Panc1 (cell line): Measurements from ENCODE around the gene THRB. TPM values are rescaled to one million over a fixed set of nuclear protein-coding genes. Genes with fewer than 3 reads are reported as not detected.

ENCODE experiments used
- ATAC-seq: fragments of 200-7000 bp; cut with Tn5 transposase; 2 replicates; pipeline ENCODE4 v1.9.1; 2020; ENCODE audit warnings: mild to moderate bottlenecking, moderate library complexity
- BruUV-seq: library from RNA; stranded (reverse); fragments of 400-500 nt; replicated peaks from 2 replicates; lab custom pipeline; 2021; lab: Mats Ljungman, UMichigan
- CTCF ChIA-PET: fragments of 300-600 bp; sonication (Branson Sonifier 250); formaldehyde crosslinking; loops from one replicate; lab custom pipeline; 2022; ENCODE audit warnings: antibody characterized with exemption; lab: Charles Lee
- POLR2A ChIA-PET: fragments of 300-600 bp; sonication (Branson Sonifier 250); formaldehyde crosslinking; loops from one replicate; lab custom pipeline; 2022; ENCODE audit warnings: antibody characterized with exemption; lab: Charles Lee
- DNase-seq: peaks from one replicate; pipeline ENCODE4 v3.0.0-alpha.2; 2010; ENCODE audit warnings: low read depth, low spot score
- H3K27ac ChIP-seq: 2 replicates; pipeline ENCODE4 v1.5.1; 2011; ENCODE audit warnings: mild to moderate bottlenecking, low read length, inconsistent platforms
- H3K27me3 ChIP-seq: fragments of 200-500 bp; sonication (Bioruptor generic); 2 replicates; pipeline ENCODE4 v1.6.0; 2014; ENCODE audit warnings: low read length, inconsistent platforms; ENCODE audit not compliant: control insufficient read depth, insufficient read depth
- H3K36me3 ChIP-seq: fragments of 200-500 bp; sonication (Bioruptor generic); 2 replicates; pipeline ENCODE4 v1.5.1; 2014; ENCODE audit warnings: inconsistent platforms, mild to moderate bottlenecking, low read length, moderate library complexity; ENCODE audit not compliant: control insufficient read depth, insufficient read depth
- H3K4me1 ChIP-seq: 2 replicates; pipeline ENCODE4 v1.5.1; 2011; ENCODE audit warnings: inconsistent platforms, mild to moderate bottlenecking, low read length, moderate library complexity; ENCODE audit not compliant: control insufficient read depth, insufficient read depth
- H3K4me3 ChIP-seq, 2 experiments: 2 replicates each; pipeline ENCODE4 v1.5.1; 2011 to 2012; ENCODE audit warnings: low read depth in 2 of 2, low read length in 2 of 2, mild to moderate bottlenecking in 2 of 2, inconsistent platforms in 1 of 2, moderate library complexity in 1 of 2
- H3K9me3 ChIP-seq: fragments of 200-500 bp; sonication (Bioruptor generic); 2 replicates; pipeline ENCODE4 v1.5.1; 2014; ENCODE audit warnings: low read depth, mild to moderate bottlenecking, inconsistent platforms, low read length, moderate library complexity; ENCODE audit not compliant: control insufficient read depth, insufficient read depth
- CTCF ChIP-seq: fragments of 450-650 bp; IDR thresholded peaks from 2 replicates; pipeline ENCODE4 v1.5.1; 2017; ENCODE audit warnings: mild to moderate bottlenecking
- POLR2AphosphoS5 ChIP-seq: IDR thresholded peaks from 2 replicates; pipeline ENCODE4 v1.6.1; 2012; ENCODE audit warnings: mild to moderate bottlenecking, low read depth, low read length, moderate library complexity
- SIN3A ChIP-seq: IDR thresholded peaks from 2 replicates; pipeline ENCODE4 v1.6.1; 2012; ENCODE audit warnings: low read depth, mild to moderate bottlenecking, low read length, moderate library complexity, borderline replicate concordance; ENCODE audit not compliant: insufficient read depth
- TCF7L2 ChIP-seq: IDR thresholded peaks from 2 replicates; pipeline ENCODE4 v1.6.1; 2011; ENCODE audit warnings: mild to moderate bottlenecking, low read depth, low read length, inconsistent platforms
- in situ Hi-C: cut with HindIII; loops from 2 replicates; pipeline ENCODE4 v1.10.0; 2016; ENCODE audit warnings: low sequenced_read_pairs, low pct_unique_long_range_greater_than_20kb
- intact Hi-C: fragments of 100-400 bp; cut with micrococcal nuclease; formaldehyde crosslinking; loops from one replicate; pipeline ENCODE4 v1.10.0; 2022; ENCODE audit not compliant: unreplicated experiment
- total RNA-seq: library from RNA; stranded (reverse); gene quantifications from one replicate; pipeline ENCODE4 v1.2.1, GENCODE V29; 2021; ENCODE audit not compliant: unreplicated experiment
- TF ChIP-seq, protein P1 (sequence below), 2 experiments: IDR thresholded peaks; 2 replicates each; pipeline ENCODE4 v1.6.1; 2011 to 2012; ENCODE audit warnings: low read depth in 2 of 2, control low read depth in 1 of 2, low read length in 1 of 2, mild to moderate bottlenecking in 1 of 2, moderate library complexity in 1 of 2; ENCODE audit not compliant: insufficient read depth in 1 of 2

The THRB gene
- total RNA-seq, 1 experiment from 2014 or later, result 3.9 TPM

DNA sequence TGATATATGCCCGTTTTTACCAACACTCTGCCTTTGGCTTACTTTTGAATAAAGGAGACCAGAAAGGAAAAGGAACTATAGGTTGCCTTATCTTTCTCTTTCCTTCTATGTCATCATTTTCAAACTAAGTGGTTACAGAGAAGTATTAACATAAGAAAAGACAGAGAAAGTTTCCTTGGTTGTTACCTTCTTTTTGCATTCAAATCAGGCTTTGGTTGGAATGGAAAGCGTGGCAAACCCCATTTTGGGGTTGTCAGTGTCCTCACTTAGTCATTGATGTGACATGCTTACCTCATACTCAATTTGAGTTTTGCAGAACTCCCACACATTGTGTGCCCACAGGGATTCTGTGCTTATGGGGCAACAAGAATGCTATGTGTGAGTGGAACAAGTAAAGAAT, 3.7 kb upstream of the THRB start:
- Histone ChIP-seq H3K4me1 (no peaks in the 10 kb centered on the region; the same call in 1 of the 2 replicates), H3K4me3 (no peak overlapping the region), H3K27ac (no peak overlapping the region), H3K9me3 (no peaks in the 10 kb centered on the region), H3K27me3 (no peaks in the 10 kb centered on the region), H3K36me3 (no peaks in the 10 kb centered on the region)
- no peak for ATAC-seq
- DNase-seq, result no peak
- no peak for TF ChIP-seq TCF7L2
- TF ChIP-seq, protein P1, sequence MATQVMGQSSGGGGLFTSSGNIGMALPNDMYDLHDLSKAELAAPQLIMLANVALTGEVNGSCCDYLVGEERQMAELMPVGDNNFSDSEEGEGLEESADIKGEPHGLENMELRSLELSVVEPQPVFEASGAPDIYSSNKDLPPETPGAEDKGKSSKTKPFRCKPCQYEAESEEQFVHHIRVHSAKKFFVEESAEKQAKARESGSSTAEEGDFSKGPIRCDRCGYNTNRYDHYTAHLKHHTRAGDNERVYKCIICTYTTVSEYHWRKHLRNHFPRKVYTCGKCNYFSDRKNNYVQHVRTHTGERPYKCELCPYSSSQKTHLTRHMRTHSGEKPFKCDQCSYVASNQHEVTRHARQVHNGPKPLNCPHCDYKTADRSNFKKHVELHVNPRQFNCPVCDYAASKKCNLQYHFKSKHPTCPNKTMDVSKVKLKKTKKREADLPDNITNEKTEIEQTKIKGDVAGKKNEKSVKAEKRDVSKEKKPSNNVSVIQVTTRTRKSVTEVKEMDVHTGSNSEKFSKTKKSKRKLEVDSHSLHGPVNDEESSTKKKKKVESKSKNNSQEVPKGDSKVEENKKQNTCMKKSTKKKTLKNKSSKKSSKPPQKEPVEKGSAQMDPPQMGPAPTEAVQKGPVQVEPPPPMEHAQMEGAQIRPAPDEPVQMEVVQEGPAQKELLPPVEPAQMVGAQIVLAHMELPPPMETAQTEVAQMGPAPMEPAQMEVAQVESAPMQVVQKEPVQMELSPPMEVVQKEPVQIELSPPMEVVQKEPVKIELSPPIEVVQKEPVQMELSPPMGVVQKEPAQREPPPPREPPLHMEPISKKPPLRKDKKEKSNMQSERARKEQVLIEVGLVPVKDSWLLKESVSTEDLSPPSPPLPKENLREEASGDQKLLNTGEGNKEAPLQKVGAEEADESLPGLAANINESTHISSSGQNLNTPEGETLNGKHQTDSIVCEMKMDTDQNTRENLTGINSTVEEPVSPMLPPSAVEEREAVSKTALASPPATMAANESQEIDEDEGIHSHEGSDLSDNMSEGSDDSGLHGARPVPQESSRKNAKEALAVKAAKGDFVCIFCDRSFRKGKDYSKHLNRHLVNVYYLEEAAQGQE (IDR thresholded peaks at IDR 0.05; ENCODE audit: insufficient read depth in 1 of 2, low read depth in 2 of 2, low read length in 1 of 2), result no peak
- no peak for TF ChIP-seq CTCF
- TF ChIP-seq SIN3A, result no peak
- TF ChIP-seq POLR2AphosphoS5, result no peak
- ChIA-PET POLR2A (no interaction called here), CTCF (no interaction called here)
- intact Hi-C loops, result loop anchor here (5.0 kb wide), 1 partner anchor 236 kb away; no protein-coding TSS in a partner anchor
- in situ Hi-C loops, result no loop called here
- no TSS peak for BruUV-seq

DNA sequence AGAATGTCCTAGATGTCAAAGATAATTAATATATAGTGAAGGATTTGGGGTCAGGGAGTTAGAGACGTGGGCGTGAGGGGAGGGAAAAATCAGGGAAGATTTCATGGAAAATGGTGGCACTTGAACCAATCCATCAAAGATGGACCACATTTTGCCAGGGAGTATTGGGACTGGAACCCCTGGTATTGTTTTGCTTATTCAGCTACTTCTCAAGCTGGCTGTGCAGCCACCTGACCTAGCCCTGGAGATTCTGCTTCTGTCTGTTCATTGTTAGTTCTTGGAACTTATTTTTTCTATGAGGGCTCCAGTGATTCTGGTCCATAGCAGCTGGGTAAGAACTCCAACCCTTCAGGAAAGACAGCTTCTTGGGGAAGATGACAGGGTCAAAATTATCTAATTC, 3.3 kb upstream of the THRB start:
- TF ChIP-seq POLR2AphosphoS5, result no peak
- TF ChIP-seq CTCF, result no peak
- TF ChIP-seq SIN3A, result no peak
- no peak for TF ChIP-seq TCF7L2
- TF ChIP-seq, protein P1 (IDR thresholded peaks at IDR 0.05; ENCODE audit: insufficient read depth in 1 of 2, low read depth in 2 of 2, low read length in 1 of 2), result no peak
- Histone ChIP-seq H3K4me3 (no peak overlapping the region), H3K27ac (no peak overlapping the region), H3K9me3 (no peaks in the 10 kb centered on the region), H3K36me3 (no peaks in the 10 kb centered on the region), H3K27me3 (no peaks in the 10 kb centered on the region), H3K4me1 (no peaks in the 10 kb centered on the region; the same call in 1 of the 2 replicates)
- ATAC-seq, result no peak
- ChIA-PET CTCF (no interaction called here), POLR2A (no interaction called here)
- BruUV-seq, result no TSS peak
- no peak for DNase-seq
- intact Hi-C loops, result loop anchor here (5.0 kb wide), 1 partner anchor 236 kb away; no protein-coding TSS in a partner anchor
- in situ Hi-C loops, result no loop called here
